Hepatocyte (in vitro differentiated cells): ENCODE results near the gene MYO5C.

Experiments
- CTCF ChIP-seq: fragments of 200-600 bp; sonication (generic); IDR thresholded peaks from 2 replicates; pipeline ENCODE4 v1.5.1; 2016; ENCODE audit warnings: antibody characterized with exemption, mild to moderate bottlenecking; ENCODE audit not compliant: poor library complexity
- EZH2 ChIP-seq: fragments of 200-600 bp; sonication (generic); IDR thresholded peaks from 2 replicates; pipeline ENCODE4 v1.6.1; 2016; ENCODE audit warnings: antibody characterized with exemption, mild to moderate bottlenecking, borderline replicate concordance
- EZH2phosphoT487 ChIP-seq: fragments of 200-600 bp; sonication (generic); IDR thresholded peaks from one replicate; pipeline ENCODE4 v1.6.1; 2018; ENCODE audit warnings: antibody characterized with exemption, mild to moderate bottlenecking, low read depth, moderate library complexity; ENCODE audit not compliant: unreplicated experiment, severe bottlenecking

- TF ChIP-seq CTCF (no peak), EZH2phosphoT487 (no peak), EZH2 (no peak)
Observed at GRCh38 chr15:52179278-52180195, 116.1 kb downstream of the MYO5C start.
